SK-N-SH treated with all-trans-retinoic acid at 6 μM for 48 hours (cell line): ENCODE measurements around the gene B4GALT6.

Source experiments
- ATAC-seq: fragments of 200-7000 bp; cut with Tn5 transposase; 3 replicates; pipeline ENCODE4 v1.9.1; 2020; ENCODE audit warnings: mild to moderate bottlenecking, moderate library complexity
- ARNTL ChIP-seq: fragments of 450-650 bp; formaldehyde crosslinking; IDR thresholded peaks from 2 replicates; pipeline ENCODE4 v1.5.0; 2020; ENCODE audit warnings: low read depth, mild to moderate bottlenecking, moderate library complexity, borderline replicate concordance
- BACH2 ChIP-seq: fragments of 250-450 bp; sonication (Bioruptor Pico); IDR thresholded peaks from 2 replicates; pipeline ENCODE4 v1.9.0; 2021; ENCODE audit warnings: mild to moderate bottlenecking, borderline replicate concordance
- CSDC2 ChIP-seq: fragments of 250-450 bp; sonication (Bioruptor Pico); IDR thresholded peaks from 2 replicates; pipeline ENCODE4 v1.5.0; 2020; ENCODE audit warnings: mild to moderate bottlenecking, moderate library complexity
- ESRRG ChIP-seq: fragments of 250-450 bp; sonication (Bioruptor Pico); IDR thresholded peaks from 2 replicates; pipeline ENCODE4 v1.6.1; 2021; ENCODE audit warnings: mild to moderate bottlenecking
- ISL1 ChIP-seq: fragments of 250-450 bp; sonication (Bioruptor Pico); IDR thresholded peaks from 2 replicates; pipeline ENCODE4 v2.1.2; 2022; ENCODE audit warnings: mild to moderate bottlenecking, moderate library complexity
- OSR1 ChIP-seq: fragments of 250-450 bp; sonication (Bioruptor Pico); IDR thresholded peaks from 2 replicates; pipeline ENCODE4 v1.8.0; 2022; ENCODE audit warnings: moderate library complexity, mild to moderate bottlenecking, inconsistent platforms
- PPARA ChIP-seq: fragments of 250-450 bp; sonication (Bioruptor Pico); IDR thresholded peaks from 2 replicates; pipeline ENCODE4 v1.5.0; 2020; ENCODE audit warnings: mild to moderate bottlenecking, borderline replicate concordance
- RARB ChIP-seq: fragments of 250-450 bp; sonication (Bioruptor Pico); IDR thresholded peaks from 2 replicates; pipeline ENCODE4 v1.8.0; 2021; ENCODE audit warnings: mild to moderate bottlenecking, moderate library complexity
- SNAI2 ChIP-seq: fragments of 250-450 bp; sonication (Bioruptor Pico); IDR thresholded peaks from 2 replicates; pipeline ENCODE4 v1.5.0; 2020; ENCODE audit warnings: mild to moderate bottlenecking, moderate library complexity
- TCF4 ChIP-seq: fragments of 250-450 bp; sonication (Bioruptor Pico); IDR thresholded peaks from 2 replicates; pipeline ENCODE4 v1.8.0; 2021; ENCODE audit warnings: mild to moderate bottlenecking, moderate library complexity, borderline replicate concordance
- TOX ChIP-seq: fragments of 250-450 bp; sonication (Bioruptor Pico); IDR thresholded peaks from 2 replicates; pipeline ENCODE4 v1.8.0; 2021; ENCODE audit warnings: mild to moderate bottlenecking, moderate library complexity, borderline replicate concordance
- ZC3H10 ChIP-seq: fragments of 250-450 bp; sonication (Bioruptor Pico); IDR thresholded peaks from 2 replicates; pipeline ENCODE4 v1.5.1; 2021; ENCODE audit warnings: mild to moderate bottlenecking, moderate library complexity
- ZFP3 ChIP-seq: fragments of 250-450 bp; sonication (Bioruptor Pico); IDR thresholded peaks from 2 replicates; pipeline ENCODE4 v1.5.0; 2020; ENCODE audit warnings: mild to moderate bottlenecking, moderate library complexity
- ZNF70 ChIP-seq: fragments of 450-650 bp; formaldehyde crosslinking; IDR thresholded peaks from 2 replicates; pipeline ENCODE4 v1.5.0; 2020; ENCODE audit warnings: mild to moderate bottlenecking, moderate library complexity
- ZNF8 ChIP-seq: fragments of 450-650 bp; formaldehyde crosslinking; IDR thresholded peaks from 2 replicates; pipeline ENCODE4 v1.5.0; 2020; ENCODE audit warnings: mild to moderate bottlenecking, moderate library complexity
- TF ChIP-seq, protein P1 (sequence below): fragments of 250-450 bp; sonication (Bioruptor Pico); IDR thresholded peaks from 2 replicates; pipeline ENCODE4 v1.5.0; 2020; ENCODE audit warnings: mild to moderate bottlenecking, moderate library complexity
- TF ChIP-seq, protein P2 (sequence below): fragments of 250-450 bp; sonication (Bioruptor Pico); IDR thresholded peaks from 2 replicates; pipeline ENCODE4 v1.8.0; 2021; ENCODE audit warnings: low read depth, mild to moderate bottlenecking, moderate library complexity, borderline replicate concordance
- TF ChIP-seq, protein P3 (sequence below): fragments of 250-450 bp; sonication (Bioruptor Pico); IDR thresholded peaks from 2 replicates; pipeline ENCODE4 v1.5.1; 2020; ENCODE audit warnings: low read depth, mild to moderate bottlenecking, moderate library complexity
- TF ChIP-seq, protein P4 (sequence below): fragments of 250-450 bp; sonication (Bioruptor Pico); IDR thresholded peaks from 2 replicates; pipeline ENCODE4 v1.8.0; 2020; ENCODE audit warnings: mild to moderate bottlenecking, moderate library complexity, borderline replicate concordance

The B4GALT6 gene

DNA sequence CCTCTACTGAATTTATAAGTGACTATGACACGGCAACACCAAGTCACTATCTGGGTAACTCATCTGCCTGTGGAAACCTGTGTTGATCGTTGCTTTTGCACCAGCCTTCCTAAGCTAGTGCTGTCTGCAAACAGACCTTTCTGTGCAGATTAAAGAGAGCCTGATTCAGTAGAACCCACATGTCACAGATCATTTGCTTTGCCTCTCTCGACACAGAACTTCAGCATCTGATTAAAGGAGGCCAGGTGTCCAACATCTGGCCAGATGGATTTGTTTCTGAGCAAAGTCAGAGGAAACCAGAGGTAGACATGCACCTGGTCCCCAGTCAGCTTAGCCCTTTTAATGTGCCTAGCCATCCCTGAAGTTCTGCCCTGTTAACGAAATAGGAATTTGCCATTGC, 107.7 kb downstream of the B4GALT6 start:
- TF ChIP-seq, protein P1, sequence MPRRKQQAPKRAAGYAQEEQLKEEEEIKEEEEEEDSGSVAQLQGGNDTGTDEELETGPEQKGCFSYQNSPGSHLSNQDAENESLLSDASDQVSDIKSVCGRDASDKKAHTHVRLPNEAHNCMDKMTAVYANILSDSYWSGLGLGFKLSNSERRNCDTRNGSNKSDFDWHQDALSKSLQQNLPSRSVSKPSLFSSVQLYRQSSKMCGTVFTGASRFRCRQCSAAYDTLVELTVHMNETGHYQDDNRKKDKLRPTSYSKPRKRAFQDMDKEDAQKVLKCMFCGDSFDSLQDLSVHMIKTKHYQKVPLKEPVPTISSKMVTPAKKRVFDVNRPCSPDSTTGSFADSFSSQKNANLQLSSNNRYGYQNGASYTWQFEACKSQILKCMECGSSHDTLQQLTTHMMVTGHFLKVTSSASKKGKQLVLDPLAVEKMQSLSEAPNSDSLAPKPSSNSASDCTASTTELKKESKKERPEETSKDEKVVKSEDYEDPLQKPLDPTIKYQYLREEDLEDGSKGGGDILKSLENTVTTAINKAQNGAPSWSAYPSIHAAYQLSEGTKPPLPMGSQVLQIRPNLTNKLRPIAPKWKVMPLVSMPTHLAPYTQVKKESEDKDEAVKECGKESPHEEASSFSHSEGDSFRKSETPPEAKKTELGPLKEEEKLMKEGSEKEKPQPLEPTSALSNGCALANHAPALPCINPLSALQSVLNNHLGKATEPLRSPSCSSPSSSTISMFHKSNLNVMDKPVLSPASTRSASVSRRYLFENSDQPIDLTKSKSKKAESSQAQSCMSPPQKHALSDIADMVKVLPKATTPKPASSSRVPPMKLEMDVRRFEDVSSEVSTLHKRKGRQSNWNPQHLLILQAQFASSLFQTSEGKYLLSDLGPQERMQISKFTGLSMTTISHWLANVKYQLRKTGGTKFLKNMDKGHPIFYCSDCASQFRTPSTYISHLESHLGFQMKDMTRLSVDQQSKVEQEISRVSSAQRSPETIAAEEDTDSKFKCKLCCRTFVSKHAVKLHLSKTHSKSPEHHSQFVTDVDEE (CRISPR knock-in tag), result no peak
- no peak for TF ChIP-seq ISL1 (CRISPR knock-in tag)
- no peak for TF ChIP-seq TCF4
- TF ChIP-seq, protein P2, sequence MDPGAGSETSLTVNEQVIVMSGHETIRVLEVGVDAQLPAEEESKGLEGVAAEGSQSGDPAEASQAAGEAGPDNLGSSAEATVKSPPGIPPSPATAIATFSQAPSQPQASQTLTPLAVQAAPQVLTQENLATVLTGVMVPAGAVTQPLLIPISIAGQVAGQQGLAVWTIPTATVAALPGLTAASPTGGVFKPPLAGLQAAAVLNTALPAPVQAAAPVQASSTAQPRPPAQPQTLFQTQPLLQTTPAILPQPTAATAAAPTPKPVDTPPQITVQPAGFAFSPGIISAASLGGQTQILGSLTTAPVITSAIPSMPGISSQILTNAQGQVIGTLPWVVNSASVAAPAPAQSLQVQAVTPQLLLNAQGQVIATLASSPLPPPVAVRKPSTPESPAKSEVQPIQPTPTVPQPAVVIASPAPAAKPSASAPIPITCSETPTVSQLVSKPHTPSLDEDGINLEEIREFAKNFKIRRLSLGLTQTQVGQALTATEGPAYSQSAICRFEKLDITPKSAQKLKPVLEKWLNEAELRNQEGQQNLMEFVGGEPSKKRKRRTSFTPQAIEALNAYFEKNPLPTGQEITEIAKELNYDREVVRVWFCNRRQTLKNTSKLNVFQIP (CRISPR knock-in tag), result no peak
- no peak for TF ChIP-seq ESRRG (CRISPR knock-in tag)
- no peak for TF ChIP-seq ARNTL (CRISPR knock-in tag)
- TF ChIP-seq, protein P3, sequence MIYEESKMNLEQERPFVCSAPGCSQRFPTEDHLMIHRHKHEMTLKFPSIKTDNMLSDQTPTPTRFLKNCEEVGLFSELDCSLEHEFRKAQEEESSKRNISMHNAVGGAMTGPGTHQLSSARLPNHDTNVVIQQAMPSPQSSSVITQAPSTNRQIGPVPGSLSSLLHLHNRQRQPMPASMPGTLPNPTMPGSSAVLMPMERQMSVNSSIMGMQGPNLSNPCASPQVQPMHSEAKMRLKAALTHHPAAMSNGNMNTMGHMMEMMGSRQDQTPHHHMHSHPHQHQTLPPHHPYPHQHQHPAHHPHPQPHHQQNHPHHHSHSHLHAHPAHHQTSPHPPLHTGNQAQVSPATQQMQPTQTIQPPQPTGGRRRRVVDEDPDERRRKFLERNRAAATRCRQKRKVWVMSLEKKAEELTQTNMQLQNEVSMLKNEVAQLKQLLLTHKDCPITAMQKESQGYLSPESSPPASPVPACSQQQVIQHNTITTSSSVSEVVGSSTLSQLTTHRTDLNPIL (CRISPR knock-in tag), result no peak
- no peak for TF ChIP-seq ZC3H10
- TF ChIP-seq ZNF70 (CRISPR knock-in tag), result no peak
- no peak for TF ChIP-seq TOX (CRISPR knock-in tag)
- no peak for TF ChIP-seq PPARA (CRISPR knock-in tag)
- no peak for TF ChIP-seq ZNF8 (CRISPR knock-in tag)
- no peak for TF ChIP-seq OSR1
- TF ChIP-seq ZFP3 (CRISPR knock-in tag), result no peak
- TF ChIP-seq BACH2 (CRISPR knock-in tag), result no peak
- TF ChIP-seq CSDC2, result no peak
- no peak for ATAC-seq

DNA sequence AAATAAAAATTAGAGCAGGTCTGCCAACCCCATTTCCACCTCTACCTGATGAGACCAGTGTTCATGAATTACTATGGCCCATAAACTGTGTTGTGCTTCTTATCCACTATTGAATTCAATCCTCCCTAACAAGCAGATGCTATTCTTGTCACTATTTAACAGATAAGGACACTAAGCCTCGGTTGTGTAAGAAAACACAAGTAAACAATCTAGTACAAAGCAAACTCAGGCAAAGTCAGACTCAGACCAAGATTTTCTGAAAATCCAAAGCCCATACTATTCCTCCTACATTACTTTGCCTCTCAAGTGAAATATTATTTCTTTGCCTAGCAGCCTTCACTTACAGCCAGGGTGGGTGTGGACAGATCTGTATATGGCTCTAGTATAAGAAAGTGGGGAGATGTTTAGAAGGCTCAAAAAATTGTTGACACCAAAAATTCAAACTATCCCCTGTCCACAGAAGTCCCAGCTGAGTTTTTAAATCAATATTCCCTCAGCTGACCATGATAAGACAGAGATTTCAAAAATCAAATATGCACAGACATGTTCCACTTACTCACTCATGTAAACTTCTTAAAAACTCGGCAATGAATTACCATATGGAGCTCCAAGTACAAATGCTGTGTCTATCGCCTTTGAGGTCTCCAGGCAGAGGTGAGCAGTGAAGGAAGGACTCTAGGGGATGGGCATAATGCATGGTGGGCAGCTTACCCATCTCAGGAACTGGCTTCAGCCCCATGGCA, 108.7 kb downstream of the B4GALT6 start:
- no peak for ATAC-seq

DNA sequence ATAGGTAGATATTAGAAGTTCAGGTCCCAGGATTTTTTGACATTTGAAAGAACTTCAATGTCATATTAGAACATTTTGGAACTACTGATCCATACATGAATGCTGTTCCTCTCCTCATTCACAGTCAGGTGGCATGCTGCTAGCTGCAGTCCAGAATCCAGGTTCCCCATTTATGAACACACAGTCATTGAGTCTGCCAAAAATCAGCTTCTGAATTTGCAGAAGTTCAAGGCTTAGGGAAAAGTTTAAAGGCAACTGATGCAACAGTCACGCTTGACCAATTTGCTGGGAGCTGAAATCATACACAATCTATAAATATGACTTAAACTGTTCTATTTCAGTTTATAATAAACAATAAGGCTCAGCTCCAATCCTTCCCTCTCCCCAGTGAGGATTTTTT, 110.0 kb downstream of the B4GALT6 start:
- ATAC-seq, result no peak
- TF ChIP-seq, protein P4, sequence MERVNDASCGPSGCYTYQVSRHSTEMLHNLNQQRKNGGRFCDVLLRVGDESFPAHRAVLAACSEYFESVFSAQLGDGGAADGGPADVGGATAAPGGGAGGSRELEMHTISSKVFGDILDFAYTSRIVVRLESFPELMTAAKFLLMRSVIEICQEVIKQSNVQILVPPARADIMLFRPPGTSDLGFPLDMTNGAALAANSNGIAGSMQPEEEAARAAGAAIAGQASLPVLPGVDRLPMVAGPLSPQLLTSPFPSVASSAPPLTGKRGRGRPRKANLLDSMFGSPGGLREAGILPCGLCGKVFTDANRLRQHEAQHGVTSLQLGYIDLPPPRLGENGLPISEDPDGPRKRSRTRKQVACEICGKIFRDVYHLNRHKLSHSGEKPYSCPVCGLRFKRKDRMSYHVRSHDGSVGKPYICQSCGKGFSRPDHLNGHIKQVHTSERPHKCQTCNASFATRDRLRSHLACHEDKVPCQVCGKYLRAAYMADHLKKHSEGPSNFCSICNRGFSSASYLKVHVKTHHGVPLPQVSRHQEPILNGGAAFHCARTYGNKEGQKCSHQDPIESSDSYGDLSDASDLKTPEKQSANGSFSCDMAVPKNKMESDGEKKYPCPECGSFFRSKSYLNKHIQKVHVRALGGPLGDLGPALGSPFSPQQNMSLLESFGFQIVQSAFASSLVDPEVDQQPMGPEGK, result no peak
- TF ChIP-seq RARB (CRISPR knock-in tag), result no peak
- TF ChIP-seq ARNTL (CRISPR knock-in tag), result no peak
- TF ChIP-seq, protein P1 (CRISPR knock-in tag), result no peak
- no peak for TF ChIP-seq ESRRG (CRISPR knock-in tag)
- TF ChIP-seq ZC3H10, result no peak
- TF ChIP-seq, protein P2 (CRISPR knock-in tag), result no peak
- TF ChIP-seq ZFP3 (CRISPR knock-in tag), result no peak
- no peak for TF ChIP-seq CSDC2
- TF ChIP-seq TOX (CRISPR knock-in tag), result no peak
- TF ChIP-seq, protein P3 (CRISPR knock-in tag), result no peak

More for the DNA sequence above, 108.7 kb downstream of the B4GALT6 start:
- TF ChIP-seq PPARA (CRISPR knock-in tag) (no peak), SNAI2 (CRISPR knock-in tag) (no peak), BACH2 (CRISPR knock-in tag) (no peak), ARNTL (CRISPR knock-in tag) (no peak), ESRRG (CRISPR knock-in tag) (no peak)
- TF ChIP-seq, protein P3 (CRISPR knock-in tag), result no peak
- TF ChIP-seq, all 23 proteins: peak for 0
